AG08395 (cell line): ENCODE results near the gene PRTFDC1.

Source experiments
- DNase-seq: peaks from one replicate; pipeline ENCODE4 v3.0.0; 2012; ENCODE audit warnings: mixed read lengths, low spot score

The PRTFDC1 gene

DNA sequence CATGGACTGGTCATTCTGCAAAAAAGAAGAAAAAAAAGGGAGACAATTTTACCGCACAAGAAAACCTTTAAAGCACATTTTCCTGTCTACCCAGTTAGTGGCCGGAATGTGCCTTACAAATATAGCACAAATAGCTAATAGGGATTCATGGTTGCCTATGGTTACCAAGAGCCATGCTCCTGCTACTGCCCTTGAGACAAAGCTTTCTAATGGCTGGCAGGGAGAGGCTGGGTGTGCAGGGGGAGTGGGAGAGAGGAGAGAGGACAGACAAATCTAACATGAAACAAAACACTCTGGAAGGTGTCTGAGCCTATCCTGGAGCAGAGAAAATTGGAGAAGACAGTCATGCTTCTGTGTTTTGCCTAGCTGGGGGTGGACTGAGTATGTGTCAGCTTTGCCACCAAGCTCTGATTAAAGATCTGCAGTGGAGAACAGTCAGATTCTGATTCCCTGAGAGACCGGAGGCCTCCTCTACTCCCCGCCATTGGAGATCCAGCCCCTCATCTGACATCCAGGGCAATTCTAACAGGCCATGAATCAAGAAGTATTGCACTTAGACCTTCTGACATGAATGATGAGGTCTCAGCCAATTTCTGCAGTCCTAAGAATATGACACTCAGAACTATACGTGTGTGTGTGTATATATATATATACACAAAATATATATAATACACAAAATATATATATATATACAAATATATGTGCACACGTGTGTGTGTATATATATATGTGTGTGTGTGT, 80.2 kb downstream of the PRTFDC1 start:
- DNase-seq: no peak

DNA sequence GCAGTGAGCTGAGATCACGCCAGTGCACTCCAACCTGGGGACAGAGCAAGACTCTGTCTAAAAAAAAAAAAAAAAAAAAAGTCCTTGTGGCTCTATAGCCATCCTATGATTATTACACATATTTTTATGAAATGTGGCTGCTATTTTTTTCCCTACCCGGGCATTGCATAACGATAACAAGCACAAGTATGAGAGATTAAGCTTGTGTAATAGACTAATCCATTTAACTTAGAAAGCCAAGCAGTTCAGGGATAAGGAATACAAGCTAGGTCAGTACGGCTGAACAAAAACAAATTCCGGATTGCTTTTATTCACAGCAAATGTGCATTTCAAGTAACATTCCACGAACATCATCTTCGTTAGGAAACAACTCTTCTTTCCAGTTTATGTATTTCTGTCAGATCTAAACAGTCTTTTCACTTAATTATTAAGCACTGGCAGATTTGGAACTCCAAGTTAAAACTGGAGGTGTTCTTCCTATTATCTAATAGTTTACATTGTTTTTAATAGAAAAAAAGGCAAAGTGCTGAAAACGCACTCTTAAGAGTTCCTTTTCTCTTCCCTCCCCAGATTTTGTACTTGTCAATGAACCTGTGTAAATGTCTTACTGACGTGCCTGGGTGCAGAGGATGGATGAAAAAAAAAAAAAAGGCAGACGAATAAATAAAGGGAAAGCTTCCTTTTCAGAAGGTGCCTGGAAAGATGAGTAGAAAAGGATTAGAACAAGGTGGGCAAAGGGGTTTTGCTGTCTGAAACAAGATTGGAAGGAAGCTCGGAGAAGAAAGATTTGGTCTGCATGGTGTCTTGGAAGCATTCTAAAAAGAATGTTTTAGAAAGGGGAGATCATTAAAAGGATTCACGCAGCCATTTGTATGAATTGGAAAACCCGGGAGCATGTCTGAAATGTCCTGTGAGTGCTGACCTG, 81.1 kb downstream of the PRTFDC1 start:
- DNase-seq: no peak

DNA sequence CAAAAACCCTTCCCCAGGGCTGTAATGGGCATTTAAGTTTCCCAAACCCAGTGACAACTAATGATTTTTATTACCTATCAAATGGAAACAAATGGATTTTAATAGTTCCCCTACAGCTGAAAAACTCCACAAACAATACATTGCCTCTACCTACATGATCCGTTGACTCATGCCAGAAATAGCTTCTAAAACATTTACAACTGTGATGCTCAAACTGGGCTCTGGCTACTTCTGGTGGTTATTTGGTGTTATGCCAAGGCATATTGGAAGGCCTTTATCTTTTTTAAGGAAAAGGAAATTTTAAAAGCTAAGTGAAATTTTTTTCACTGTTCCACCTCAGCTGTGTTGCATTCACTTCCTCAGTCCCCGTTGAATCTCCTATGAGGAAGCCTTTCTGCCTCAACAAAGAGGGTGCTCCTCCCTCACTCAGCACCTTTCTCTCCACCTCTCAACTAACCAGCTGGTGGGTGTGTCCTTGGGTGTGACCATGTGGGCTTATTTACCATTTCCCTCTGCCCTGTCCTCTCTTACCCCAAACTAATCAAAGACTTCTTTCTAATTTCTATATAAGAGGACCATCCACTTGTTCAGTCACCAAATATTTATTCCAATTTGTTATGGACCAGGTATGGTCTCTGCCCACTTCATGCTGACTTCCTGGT, 82.9 kb downstream of the PRTFDC1 start:
- no peak for DNase-seq

DNA sequence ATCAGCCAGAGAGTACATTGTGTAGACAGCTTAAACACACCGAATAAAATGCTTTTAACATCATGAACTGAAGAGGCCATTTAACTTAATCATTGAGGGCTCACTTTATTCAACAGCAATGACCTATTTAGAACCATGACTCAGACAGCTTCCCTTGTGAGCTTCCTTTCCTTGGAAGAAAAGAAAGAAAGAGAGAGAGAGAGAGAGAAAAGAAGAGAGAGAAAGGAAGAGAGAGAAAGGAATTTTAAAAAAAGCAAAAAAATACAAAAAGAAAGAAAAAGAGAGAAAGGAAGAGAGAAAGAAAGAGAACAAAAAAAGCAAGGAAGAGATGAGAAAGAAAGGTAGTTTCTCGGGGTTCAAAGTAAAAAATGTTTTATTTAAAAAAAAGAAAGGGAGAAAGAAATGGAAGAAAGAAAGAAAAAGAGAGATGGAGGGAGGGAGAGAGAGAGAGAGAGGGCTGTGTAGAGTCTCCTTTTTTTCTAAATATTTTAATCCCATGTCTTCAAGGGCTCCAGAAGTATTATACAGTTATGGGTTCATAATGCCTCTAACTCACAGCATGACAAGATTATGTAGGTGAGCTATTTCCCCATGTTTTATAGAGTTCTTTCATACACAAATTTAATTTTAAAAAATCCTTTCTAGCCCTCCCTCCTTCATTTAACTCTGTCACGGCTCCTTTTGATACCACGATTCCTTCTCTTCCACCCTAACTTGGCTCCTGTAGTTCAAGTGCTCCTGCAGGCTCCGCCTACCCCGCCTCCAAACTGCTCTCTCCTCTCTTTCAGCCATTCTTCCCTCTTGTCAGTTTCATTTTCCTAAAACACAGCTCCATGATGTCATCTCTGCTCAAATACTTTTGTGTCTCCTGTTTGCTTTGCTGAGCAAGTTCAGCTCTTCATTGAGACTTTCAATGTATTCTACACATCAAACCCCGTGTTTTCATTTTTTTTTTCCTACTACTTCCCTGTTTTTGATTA, 85.5 kb downstream of the PRTFDC1 start:
- peak; percentile 48 for DNase-seq

DNA sequence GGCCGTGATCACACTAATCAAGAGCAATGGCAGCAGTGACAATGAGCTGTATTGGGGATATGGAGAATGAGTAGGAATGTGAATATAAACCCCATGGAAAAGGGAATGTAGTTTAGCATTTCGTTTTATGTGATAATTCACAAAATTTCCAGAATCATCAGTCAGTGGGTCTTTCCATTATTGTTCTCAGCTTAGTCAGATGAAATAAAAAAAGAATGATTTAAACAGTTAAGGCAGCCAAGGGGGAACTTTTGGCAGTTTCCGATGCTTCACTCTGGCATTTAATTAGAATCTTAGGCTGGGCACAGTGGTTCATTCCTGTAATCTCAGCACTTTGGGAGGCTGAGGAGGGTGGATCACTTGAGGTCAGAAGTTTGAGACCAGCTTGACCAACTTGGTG, 86.6 kb downstream of the PRTFDC1 start:
- DNase-seq: no peak

DNA sequence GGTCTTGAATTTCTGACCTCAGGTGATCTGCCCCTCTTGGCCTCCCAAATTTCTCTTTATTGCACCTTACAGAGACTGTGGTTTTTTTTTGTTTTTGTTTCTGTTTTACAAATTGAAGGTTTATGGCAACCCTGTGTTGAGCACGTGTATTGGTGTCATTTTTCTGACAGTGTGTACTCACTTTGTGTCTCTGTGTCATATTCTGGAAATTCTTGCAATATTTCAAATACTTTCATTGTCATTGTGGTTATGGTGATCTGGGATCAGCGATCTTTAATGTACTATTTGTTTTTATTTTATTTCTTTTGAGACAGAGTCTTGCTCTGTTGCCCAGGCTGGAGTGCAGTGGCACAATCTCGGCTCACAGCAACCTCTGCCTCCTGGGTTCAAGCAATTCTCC, 89.8 kb downstream of the PRTFDC1 start:
- DNase-seq: no peak

DNA sequence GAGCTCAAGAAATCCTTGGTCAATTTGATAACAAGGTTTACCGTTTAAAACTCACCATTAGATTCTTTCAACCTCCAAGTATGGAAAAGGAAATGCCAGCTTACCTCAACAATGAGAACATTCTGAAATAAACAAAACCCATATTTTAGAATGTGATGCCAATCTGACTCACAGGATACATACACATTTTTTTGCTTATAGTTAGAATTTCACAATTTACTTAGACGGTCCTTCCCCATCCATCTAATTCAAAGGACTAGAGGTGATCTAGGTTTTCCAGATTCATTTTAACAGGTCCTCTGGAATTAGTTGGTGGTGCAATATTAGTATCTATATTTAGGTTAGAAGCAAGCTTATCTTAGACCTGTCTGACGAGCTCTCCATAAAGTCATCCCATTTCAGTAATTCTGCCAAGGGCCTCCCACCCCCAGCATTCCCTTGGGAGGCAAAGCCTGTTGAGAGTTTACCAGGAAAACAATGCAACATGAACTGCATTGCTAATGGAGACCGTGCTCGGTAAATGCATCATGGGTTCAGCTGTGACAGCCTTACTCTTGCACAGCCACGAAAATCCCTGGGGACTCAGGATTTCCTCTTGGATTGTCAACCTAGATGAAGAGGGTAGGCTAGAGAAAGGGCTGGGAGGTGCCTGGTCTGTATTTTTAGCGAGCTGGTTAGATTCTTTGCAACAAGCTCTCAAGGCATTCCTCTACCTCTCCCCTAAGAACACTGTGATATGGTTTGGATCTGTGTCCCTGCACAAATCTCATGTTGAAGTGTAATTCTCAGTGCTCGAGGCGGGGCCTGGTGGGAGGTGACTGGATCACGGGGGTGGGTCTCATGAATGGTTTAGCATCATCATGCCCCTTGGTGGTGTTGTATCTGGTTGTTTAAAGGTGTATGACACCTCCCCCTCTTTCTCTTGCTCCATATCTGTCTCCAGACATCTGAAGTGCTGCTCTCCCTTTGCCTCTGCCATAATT, 93.8 kb downstream of the PRTFDC1 start:
- peak; percentile 22 for DNase-seq

DNA sequence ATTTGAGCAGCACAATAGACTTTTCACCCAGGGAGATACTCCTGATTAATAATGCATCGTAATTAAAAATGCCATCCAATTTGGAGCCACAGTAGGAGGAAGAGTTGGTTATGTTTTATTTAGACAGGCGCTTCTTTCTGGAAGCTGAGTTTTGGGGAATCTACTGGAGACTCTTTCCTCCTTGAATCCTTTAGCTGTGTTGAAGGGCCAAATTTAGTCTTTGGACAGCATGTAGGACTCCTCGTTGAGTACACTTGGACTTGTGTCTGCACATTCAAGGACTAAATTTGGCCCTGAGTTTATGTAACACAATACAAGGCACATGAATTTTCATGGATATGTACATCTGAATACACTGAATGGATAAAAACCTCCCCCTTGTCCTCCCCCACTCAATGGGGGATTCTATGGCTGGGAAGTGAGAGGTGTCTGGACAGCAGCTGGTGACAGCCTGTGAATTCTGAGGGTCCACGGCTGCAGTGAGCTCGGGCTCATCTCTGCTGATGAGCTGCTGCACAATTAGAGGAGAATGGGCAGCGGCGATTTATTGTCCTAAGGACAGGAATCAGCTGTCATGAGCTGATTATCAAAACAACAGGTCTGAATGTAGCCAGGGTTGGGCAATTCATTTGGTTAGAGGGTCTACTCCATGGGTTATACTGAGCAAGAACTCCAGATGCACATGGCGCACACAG, 95.2 kb downstream of the PRTFDC1 start:
- no peak for DNase-seq

DNA sequence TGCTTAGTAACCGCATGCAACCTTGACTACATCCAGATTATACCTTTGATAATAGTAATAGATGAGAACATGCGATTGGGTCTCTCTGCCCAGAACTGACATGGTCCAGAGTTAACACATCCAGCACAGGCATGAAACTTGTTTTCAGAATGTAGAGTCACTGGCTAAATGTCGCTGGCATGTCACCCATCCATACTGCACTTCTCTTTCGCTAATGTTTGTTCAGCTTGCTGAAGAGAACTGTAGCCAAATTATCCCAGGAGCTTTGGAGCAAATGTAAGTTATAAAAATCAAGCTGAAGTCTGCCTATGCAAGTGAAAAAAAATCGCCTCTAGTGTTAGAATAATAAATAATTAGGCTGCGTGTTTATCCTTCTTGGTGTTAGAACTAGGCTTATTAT, 98.2 kb downstream of the PRTFDC1 start:
- DNase-seq: no peak

DNA sequence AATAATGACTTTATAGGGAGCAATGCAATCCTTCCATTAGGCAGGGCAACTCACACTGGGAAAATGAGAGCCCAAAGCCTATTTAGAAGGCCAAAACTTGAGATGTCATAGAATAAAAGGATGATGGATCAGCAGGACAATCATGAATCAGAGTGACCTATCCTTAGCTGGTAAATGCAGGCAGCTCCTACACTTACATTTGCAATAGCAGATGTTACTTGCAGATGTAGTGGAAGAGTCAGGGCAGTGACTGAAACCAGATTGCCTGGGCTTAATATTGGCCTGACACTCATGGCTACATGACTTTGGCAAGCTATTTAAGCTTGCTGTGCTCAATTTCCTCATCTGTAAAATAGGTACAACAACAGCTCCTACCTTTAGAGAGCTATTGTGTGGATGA, 98.7 kb downstream of the PRTFDC1 start:
- no peak for DNase-seq

DNA sequence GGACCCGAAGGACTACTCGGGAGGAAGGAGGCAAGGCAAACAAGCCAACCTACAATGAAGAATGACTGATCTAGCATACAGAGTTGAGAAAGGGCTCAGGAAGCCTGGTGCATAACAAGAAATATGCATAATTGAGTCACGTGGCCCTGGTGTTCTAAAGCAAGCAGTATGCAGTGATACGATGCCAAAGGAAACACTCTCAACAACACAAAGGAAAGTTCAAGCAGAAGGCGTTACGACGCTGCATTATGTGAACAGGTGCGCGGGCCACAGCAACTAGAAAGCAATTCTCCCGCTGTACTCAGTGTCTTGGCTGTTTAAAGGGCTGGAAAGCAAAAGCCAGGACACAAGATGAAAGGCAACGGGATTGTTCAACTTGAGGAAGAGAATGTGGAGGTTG, 100.8 kb downstream of the PRTFDC1 start:
- no peak for DNase-seq

DNA sequence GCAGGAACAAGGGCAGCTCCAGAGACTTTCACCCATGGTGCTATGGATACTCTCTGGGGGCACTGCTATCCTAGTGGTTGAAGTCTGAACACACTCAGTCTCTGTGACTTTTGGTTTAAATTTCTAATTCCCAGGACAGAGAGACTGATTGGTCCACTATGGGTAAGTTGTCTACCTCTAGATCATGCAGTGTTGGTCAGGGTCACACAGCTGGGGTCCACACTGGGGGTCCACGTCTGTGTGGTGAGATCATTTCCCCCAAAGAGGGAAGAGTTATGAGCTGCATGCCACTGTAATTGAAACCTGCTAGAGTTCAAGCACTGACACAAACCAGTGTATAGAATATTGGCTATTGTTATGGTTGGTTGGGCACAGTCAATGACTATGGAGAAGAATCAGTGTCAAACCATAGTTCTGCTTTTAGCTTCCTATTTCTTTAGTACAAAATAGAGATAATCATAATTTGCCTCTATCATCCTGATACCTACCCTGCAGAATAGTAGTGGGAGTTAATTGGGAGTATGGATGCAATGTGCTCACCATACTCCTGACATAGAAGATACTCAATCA, 101.6 kb downstream of the PRTFDC1 start:
- DNase-seq: no peak

DNA sequence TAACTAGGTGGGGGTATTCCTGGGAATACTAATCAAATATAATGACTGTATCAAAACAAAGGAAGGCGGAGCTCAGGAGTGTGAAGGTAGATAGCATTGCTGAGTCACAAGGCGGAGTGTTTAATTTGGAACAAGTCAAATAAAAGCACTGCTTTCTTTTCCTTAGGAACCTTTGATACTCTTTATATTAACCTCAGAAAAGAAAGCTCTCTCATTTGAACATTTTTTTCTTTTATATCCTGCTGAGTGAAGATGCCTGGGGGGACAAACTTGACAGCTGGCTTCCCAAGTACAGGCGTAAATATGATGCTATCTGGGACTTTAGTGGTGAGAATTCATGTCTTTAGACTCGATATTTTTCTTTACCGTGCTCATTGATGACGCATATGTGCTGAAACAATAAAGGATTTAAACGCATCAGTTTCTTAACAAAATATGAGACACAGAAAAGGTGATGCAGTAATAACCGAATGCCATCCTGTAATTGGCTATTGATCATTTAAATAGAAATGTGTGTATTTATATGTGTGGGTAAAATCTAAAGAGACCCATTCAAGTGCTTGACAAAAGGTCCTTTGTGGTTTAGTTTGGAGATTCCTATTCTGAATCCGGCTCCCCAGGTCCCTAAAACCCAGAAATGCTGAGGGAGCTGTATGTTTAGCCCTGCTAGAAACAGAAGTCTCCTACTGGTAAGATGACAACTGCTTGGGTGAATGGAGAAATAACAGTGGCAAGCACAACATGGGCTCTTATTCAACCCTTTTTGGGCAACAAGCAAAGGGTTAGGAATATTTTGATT, 102.7 kb downstream of the PRTFDC1 start:
- DNase-seq: no peak

DNA sequence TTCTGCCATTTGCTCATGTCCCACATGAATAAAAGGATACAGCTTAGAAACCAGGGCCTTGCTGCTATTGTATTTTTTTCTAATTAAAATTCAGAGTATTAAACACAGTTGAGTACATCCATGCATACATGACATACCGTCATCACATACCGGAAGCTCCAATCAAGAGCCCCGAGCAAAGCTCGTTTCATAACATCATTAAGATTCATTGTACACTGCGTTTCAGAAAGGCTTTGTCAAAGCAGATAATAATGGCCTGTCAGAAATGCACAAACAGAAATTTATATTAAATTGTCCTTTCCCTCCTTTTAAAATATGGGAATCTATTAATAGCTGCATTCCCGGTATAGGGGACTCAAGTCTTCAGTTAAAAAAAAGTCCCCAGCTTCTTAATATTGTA, 103.4 kb downstream of the PRTFDC1 start:
- DNase-seq: no peak

DNA sequence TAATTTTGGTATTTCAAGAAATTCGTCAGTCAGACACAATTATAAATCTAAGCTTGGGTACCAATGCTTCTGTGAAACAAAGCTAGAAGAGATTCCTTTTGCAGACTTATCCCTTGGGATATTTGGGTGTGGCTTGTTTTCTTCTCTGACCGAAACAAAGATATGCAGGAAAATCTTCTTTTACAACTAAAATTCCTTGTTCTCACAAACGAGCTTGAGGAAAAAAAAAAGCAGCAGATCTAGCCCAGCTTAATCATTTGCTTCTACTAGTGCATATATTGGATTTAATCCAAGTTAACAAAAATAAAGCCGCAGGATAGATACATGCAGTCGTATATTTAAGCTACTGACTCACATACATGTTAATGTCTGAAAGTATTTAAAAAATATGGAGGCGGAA, 104.2 kb downstream of the PRTFDC1 start:
- no peak for DNase-seq

DNA sequence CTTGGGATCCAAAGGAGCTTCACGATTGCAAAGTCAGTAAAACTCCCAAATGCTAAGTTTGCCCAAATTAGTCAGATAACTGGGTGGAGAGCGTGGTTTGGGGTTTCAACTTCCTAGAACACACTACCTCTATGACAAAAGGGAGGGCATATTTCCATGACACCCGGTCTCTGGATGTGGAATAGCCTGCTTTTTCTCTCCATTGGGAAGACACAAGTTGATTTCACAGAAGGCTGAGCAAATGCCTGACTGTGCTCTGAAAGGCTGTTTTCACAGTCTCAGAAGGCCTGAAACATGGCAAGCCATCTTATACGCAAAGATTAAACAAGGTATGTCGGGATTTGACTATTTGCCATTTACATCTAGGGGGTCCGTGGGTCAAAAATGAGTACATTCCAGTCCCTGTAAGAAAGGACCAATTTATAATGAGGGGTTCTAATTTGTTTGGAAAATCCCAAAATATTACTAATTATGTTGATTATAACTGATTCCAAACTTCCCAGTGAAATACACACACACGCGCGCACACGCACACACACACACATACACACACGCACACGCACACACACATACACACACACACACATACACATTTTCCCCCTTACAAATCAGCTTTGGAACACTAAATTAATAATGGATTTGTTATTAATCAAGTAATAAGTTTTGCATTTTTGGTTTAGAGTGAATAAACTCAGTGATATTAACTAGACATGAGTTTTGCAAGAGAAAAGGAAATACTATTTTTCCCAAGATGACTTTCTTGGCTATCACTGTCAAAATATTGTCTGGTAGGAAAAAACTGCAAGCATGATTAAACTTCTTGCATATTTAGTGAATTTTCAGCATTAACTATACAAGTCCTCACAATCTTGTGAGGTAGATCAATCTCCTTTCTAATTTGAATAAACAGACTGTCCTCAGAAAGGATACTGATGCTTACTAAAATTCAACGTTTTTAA, 105.0 kb downstream of the PRTFDC1 start:
- DNase-seq: no peak

DNA sequence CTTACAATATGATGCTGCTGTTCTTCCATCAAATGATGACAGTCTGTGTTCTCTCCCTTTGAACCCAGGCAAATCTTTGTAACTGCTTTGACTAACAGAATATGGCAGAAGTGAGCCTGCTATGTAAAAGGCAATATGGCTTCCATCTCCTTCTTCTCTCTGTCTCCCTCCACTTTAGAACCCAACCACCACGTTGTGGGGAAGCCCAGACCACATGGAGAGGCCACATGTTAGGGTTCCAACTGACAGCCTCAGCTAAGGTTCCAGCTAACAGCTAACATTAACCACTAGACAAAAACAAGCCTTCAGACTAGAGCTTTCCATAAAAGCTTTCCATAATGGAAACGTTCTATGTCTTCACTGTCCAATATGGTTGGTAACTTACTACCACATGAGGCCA, 107.7 kb downstream of the PRTFDC1 start:
- DNase-seq: no peak
